Cortex of kidney (tissue), 1 donor: Measurements from ENCODE around the gene CMIP.
"Not testable (repeated sequence)": the region's sequence is repeated elsewhere in the genome, so short reads cannot be mapped to it uniquely, and the experiment has no call there.

ENCODE experiments used
- DNase-seq: peaks from one replicate; lab custom pipeline; 2025; lab: John Stamatoyannopoulos, UW

Gene CMIP

GRCh38 chr16:81421536-81421935 is 23.1 kb upstream of the CMIP start:
- no peak for DNase-seq

GRCh38 chr16:81422153-81422552 is 22.5 kb upstream of the CMIP start:
- DNase-seq: not testable (repeated sequence)

DNA sequence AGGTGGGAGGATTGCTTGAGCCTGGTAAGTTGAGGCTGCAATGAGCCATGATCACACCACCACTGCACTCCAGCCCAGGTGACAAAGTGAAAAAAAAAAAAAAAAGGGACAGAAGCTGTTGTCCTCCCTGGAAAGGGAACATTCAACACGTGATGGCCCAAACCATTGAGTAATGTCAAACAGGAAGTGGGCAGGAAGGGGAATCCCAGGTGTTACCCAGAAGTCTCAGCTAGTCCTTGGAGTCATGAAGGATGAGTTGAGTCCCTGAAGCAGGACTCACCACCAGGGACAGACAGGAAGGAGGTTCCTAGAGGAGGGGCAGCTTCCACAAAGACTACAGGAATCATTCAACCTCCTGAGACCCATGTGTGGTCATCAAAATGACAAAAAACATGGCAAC is 19.8 kb upstream of the CMIP start:
- no peak for DNase-seq

- no peak for DNase-seq
Observed at GRCh38 chr16:81427219-81427618, 17.4 kb upstream of the CMIP start.

GRCh38 chr16:81429045-81429521 is 15.5 kb upstream of the CMIP start:
- no peak for DNase-seq

DNA sequence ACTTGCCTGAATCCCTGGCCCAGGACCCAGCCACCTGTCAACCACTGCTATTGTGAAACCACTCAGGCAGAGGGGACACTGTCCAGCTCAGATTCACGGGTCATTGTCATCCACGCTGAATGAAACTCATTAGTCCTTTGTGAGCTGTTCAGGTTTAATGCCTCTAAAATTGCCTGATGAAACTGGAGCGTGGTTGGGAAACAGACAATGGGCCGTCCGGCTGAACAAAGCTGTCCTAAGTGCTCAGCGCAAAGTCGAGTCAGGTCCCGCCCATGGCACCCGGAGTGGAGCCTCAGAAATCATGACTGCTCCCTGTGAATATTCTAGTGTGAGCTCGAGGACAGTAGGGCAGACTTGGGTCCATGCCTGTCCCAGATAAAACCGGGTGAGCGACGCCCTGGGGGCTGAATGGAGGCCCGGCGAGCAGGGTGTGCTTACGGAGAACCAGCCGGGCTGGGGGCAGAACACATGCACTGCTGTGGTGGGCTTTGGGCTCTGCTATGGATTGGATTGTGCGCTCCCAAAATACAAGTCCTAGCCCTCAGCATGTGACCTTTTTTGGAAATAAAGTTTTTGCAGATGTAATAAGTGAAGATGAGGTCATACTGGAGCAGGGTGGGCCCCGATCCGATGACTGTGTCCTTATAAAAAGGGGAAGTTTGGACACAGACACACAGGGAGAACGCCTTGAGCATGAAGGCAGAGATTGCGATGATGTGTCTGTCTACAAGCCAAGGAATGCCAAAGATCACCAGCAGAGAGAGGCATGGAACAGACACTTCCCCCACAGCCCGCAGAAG is 12.9 kb upstream of the CMIP start:
- DNase-seq: no peak

- no peak for DNase-seq
Observed at GRCh38 chr16:81432937-81433557, 11.6 kb upstream of the CMIP start.

DNA sequence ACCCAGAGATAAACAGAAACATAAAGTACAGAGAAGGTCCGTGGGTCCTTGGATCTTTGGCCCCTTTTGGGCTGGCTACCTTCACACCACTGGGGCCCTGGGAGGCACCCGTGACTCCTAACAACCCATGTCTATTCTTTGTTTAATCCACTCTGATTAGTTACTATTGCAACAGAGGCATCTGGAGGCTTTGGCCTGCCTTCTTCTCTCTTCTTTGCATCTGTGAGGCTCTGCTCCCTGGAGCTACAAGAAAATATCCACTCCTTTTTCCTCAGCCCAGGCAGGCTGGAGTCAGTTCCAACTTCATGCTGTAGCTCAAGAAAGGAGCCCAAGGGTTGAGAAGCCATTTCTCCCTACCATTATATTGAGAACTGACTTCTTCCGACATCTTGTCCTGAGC is 9.5 kb upstream of the CMIP start:
- no peak for DNase-seq

DNA sequence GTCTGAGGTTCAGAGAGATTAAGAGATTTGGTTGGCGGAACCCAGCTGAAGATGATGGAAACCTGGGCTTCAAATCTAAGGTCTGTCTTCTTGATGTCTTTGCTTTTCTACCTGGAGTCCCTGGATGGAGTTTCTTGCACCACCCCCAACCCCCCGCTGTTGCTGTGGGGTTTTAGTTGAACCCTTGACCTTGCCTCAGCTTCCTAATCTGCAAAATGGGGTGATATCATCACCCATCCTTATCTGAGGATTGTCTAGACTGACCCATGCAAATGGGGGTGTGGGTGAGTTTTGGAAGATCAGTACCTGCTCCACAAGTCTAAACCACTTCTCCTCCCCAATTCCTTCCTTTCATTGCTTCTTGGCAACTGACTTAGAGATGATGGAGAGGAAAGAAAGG is 9.0 kb upstream of the CMIP start:
- DNase-seq: no peak

GRCh38 chr16:81436386-81436785 is 8.2 kb upstream of the CMIP start:
- no peak for DNase-seq

DNA sequence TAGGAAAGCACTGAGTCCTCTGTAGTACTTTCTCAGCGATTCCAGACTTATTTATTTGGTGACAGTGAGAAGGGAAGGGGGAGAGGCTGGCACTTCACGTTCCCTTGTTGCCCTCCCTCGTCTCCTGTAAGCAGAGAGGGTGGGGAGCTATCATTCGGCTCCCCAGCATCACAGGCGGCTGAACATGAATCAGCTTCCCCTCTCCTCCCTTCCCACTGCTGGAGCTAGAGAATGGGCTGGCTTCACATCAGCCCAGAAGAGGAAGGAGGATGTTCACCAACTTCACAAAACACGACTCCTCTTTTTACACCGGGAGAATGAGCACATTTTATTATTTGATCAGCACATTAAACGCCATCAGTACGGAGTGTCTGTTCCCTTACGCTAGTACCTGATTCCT is 6.7 kb upstream of the CMIP start:
- DNase-seq: no peak

DNA sequence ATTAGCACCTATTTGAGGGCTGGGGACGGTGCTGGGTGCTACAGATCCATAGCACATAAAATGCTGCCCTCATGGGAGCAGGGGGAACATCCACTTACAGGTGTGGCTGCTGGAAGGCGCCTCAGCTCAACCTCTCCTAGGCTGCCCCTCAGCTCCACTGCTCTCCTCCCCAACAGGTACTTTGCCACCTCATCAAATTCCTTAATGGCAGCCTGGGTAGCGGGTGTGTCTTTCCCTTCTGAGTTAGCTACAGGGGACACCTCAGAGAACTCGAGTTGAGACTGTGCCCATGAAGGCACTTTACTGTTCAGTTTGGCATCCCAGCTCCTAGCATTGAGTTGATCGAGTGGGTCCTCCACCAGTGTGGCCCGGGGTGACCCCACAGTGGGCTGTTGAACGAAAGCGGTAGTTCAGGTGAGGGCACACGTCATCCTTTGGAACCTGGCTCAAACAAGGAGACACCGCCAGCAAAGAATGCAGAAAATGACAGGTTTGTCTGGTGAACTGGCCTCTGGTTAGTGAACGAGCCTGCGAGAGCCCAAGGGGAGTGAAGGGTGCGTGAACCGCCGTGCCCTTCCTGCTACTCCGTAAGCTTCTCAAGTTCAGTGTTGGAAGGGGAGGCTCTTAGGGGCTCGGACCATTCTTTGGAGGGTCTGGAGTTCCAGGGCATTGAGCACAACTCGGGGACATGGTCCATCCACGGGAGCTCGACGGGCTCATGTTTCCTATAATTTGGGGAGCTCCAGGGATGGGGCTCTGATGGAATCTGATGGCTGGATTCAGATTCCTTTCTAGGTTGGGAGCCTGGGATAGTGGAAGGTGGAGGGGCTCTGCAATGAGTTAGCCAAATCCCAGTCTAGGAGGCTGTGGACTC is 3.5 kb upstream of the CMIP start:
- no peak for DNase-seq

GRCh38 chr16:81442220-81442915 is 2.2 kb upstream of the CMIP start:
- DNase-seq: no peak

GRCh38 chr16:81442916-81443687 is 1.5 kb upstream of the CMIP start:
- DNase-seq: no peak

GRCh38 chr16:81443688-81444447 is 740 bp upstream of the CMIP start:
- no peak for DNase-seq

DNA sequence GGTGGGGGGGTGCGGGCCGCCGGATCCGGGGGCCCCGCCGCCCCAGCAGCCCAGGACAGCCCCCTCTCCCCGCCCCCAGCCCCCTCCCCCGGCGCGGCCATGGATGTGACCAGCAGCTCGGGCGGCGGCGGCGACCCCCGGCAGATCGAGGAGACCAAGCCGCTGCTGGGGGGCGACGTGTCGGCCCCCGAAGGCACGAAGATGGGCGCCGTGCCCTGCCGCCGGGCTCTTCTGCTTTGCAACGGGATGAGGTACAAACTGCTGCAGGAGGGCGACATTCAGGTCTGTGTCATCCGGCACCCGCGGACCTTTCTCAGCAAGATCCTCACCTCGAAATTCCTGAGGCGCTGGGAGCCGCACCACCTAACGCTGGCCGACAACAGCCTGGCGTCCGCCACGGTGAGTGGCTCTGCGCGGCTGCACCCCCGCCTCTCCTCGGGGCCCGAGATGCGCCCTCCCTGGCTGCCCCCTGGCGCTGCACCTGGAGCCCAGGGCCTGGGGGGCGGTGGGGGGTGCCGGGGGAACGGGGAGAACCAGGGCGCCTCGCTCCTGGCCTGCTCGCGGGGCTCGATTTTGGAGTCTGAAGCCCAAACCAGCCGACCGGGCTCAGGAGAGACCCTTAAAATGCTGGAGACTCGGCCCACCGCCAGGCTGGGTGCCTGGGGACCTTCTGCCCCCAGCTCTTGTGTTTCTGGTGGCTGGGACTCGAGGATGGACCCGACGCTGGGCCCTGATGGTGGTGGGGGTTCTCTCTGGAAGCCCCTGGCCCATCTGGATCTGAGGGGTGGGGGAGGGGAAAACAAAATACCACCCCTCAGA is 744 bp downstream of the CMIP start:
- no peak for DNase-seq

DNA sequence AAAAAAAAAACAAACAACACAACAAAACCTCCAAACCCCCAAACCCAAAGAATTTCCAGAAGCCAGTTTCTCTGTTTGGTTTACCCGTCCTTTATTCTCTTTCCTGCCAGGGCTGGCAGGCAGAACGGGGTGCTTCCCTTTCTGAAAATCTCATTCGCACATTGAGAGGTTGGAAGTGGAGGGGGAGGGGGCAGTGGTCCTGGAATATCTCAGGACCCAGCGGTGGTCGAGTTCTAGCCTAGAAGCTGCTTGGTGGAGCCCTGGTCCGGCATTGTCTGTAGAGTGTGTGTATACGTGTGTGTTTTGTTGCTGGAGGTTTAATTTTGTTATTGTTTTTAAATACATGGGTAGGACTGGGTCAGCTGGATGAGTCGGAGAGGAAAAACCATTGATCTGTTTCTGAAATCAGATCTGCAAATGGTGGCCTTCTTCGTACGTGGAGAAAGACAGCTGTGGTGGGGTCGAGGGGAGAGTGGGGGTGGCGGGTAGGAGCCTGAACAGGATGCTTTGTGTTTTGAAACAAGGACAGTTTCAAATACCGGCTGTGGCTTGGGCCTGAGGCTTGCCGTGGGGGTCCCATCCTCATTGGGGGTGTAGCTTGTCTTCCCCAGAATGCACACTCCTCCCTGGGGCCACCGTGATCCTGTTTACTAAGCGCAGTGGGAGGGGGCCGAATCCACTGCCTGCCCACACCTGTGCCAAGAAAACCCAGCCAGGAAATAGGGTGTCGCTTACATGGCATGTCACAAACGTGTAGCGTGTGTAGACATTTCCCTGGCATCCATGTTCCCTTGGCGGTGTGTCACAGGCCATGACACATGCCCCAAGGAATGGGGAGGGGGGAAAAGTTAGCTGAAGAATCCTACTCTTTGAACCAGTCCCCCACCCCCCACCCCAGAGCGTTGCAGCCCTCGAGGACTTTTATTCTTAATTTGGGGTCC is 1.6 kb downstream of the CMIP start:
- DNase-seq: no peak

GRCh38 chr16:81446907-81447268 is 2.3 kb downstream of the CMIP start:
- DNase-seq: no peak
